Fibroblast of villous mesenchyme (primary cell): Measurements from ENCODE around the gene LSM5. TPM values are rescaled to one million over a fixed set of nuclear protein-coding genes. Genes with fewer than 3 reads are reported as not detected.

ENCODE experiments used
- DNase-seq: peaks from one replicate; pipeline ENCODE4 v3.0.0-alpha.2; 2010; ENCODE audit warnings: low read depth
- H3K4me3 ChIP-seq: 2 replicates; pipeline ENCODE4 v1.5.1; 2011; ENCODE audit warnings: low read depth, mild to moderate bottlenecking, low read length
- total RNA-seq: library from RNA; depleted of rRNA; stranded (reverse); fragments of >200 nt; gene quantifications from 2 replicates; pipeline ENCODE4 v1.2.3, GENCODE V29; 2012
- TF ChIP-seq, protein P1 (sequence below): IDR thresholded peaks from 2 replicates; pipeline ENCODE4 v1.5.1; 2012; ENCODE audit warnings: low read depth, mild to moderate bottlenecking, low read length; ENCODE audit not compliant: insufficient read depth

The LSM5 gene
- total RNA-seq, 1 donor, result 37.1 TPM

DNA sequence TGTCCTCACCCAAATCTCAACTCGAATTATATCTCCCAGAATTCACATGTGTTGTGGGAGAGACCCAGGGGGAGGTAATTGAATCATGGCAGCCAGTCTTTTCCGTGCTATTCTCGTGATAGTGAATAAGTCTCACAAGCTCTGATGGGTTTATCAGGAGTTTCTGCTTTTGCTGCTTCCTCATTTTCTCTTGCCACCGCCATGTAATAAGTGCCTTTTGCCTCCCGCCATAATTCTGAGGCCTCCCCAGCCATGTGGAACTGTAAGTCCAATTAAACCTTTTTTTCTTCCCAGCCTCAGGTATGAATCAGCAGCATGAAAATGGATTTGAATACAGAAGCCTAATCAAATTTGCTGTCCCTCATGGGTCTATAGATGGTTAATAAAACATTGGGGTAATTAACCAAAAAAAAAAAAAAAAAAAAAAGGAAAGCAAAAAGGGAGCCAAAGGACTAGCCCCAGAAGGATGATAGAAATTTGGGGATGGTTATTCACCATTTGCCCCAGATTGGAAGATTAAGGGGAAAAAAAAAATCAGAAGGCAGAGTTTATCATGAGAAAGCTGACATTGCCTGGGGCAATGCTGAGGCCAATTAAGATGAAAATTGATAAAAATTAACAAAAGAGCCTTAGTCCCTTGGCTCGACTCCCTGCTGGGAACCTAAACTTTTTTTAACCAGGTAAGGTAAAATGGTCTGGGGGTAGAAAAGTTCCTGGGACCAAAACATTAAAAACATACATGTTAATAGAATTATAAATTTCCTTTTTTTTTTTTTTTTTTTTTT, 32.8 kb upstream of the LSM5 start:
- no peak overlapping the region for H3K4me3 ChIP-seq
- TF ChIP-seq, protein P1, sequence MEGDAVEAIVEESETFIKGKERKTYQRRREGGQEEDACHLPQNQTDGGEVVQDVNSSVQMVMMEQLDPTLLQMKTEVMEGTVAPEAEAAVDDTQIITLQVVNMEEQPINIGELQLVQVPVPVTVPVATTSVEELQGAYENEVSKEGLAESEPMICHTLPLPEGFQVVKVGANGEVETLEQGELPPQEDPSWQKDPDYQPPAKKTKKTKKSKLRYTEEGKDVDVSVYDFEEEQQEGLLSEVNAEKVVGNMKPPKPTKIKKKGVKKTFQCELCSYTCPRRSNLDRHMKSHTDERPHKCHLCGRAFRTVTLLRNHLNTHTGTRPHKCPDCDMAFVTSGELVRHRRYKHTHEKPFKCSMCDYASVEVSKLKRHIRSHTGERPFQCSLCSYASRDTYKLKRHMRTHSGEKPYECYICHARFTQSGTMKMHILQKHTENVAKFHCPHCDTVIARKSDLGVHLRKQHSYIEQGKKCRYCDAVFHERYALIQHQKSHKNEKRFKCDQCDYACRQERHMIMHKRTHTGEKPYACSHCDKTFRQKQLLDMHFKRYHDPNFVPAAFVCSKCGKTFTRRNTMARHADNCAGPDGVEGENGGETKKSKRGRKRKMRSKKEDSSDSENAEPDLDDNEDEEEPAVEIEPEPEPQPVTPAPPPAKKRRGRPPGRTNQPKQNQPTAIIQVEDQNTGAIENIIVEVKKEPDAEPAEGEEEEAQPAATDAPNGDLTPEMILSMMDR, result no peak
- no peak for DNase-seq

GRCh38 chr7:32519763-32520162, 29.6 kb upstream of the LSM5 start:
- H3K4me3 ChIP-seq, result no peak overlapping the region
- TF ChIP-seq, protein P1, result no peak
- no peak for DNase-seq

DNA sequence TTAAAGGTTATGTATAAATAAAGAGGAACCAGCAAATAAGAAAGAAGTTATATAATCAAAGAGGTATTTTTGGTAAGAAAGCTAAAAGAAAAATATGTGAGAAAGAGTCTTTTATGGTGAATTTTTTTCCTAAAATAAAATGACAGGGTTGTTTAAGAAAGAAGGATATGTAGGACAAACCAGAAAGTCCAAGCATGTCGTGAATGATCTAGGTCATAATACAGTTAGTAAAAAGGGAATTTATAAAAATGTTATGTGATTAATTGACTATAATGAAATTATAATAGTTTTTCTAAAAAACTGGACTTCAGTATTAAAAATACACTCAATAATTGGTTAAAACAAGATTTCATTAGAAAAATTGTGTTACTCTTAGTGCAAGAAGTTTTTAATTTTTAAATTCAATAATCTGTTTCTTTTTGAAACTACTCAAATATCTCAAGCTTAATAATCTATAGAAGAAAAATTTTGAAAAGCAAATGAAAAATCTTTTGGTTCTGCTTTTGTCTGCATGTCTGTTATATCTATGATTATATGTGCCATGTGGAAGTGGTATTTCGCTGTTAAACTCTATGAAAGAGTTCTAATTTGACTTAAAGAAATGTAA, 28.5 kb upstream of the LSM5 start:
- no peak overlapping the region for H3K4me3 ChIP-seq
- TF ChIP-seq, protein P1, result no peak
- peak; percentile 61 for DNase-seq

- TF ChIP-seq, protein P1, result no peak
- no peak overlapping the region for H3K4me3 ChIP-seq
- DNase-seq, result no peak
Observed at GRCh38 chr7:32516551-32517100, 26.4 kb upstream of the LSM5 start.

GRCh38 chr7:32515890-32516550, 25.8 kb upstream of the LSM5 start:
- no peak overlapping the region for H3K4me3 ChIP-seq
- DNase-seq, result no peak
- TF ChIP-seq, protein P1, result no peak

- no peak overlapping the region for H3K4me3 ChIP-seq
- TF ChIP-seq, protein P1, result no peak
- no peak for DNase-seq
Observed at GRCh38 chr7:32513210-32513609, 23.0 kb upstream of the LSM5 start.
